ENCODE results near the gene RASAL2. TPM values are rescaled to one million over a fixed set of nuclear protein-coding genes. Genes with fewer than 3 reads are reported as not detected.

RASAL2 gene
- total RNA-seq, 1 experiment from 2014 or later: 31.6 TPM

DNA sequence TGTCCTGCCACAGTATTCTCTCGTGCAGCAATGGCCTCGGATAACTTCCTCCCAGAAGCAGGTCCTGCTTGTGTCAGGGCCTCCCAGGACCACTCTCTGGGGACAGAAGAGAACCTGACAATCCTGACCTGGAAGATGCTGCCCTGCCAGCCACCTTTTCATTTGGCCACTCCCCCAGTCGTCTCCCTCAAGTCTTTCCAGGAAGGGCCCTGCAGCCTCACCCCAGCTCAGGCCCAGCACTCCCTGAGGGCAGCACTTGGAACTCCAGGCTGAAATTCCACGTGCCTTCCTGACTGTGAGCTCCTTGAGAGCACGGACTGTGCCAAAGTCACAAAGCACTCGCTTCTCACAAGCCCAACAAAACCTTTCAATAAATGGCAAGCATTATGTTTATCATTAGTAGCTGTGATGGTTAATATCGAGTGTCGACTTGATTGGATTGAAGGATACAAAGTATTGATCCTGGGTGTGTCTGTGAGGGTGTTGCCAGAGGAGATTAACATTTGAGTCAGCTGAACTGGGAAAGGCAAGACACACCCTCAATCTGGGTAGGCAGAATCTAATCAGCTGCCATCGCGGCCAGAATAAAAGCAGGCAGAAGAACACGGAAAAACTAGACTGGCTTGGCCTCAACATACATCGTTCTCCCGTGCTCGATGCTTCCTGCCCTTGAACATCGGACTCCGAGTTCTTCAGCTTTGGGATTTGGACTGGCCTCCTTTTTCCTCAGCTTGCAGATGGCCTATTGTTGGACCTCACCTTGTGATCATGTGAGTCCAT is 405.2 kb downstream of the RASAL2 start:
- Histone ChIP-seq H3K27ac (ENCODE audit: low read length) (no peak overlapping the region), H3K27me3 (ENCODE audit: control insufficient read depth, insufficient read depth, low read length) (no peaks in the 10 kb centered on the region), H3K9me3 (ENCODE audit: control insufficient read depth, insufficient read depth, low read depth, low read length) (no peaks in the 10 kb centered on the region), H3K4me1 (ENCODE audit: control insufficient read depth, insufficient read depth, low read length) (no peaks in the 10 kb centered on the region), H3K4me3 (ENCODE audit: low read depth in 2 of 2, low read length in 2 of 2) (no peak overlapping the region), H3K36me3 (ENCODE audit: control insufficient read depth, insufficient read depth, low read length) (no peaks in the 10 kb centered on the region)
- TF ChIP-seq, protein P1, sequence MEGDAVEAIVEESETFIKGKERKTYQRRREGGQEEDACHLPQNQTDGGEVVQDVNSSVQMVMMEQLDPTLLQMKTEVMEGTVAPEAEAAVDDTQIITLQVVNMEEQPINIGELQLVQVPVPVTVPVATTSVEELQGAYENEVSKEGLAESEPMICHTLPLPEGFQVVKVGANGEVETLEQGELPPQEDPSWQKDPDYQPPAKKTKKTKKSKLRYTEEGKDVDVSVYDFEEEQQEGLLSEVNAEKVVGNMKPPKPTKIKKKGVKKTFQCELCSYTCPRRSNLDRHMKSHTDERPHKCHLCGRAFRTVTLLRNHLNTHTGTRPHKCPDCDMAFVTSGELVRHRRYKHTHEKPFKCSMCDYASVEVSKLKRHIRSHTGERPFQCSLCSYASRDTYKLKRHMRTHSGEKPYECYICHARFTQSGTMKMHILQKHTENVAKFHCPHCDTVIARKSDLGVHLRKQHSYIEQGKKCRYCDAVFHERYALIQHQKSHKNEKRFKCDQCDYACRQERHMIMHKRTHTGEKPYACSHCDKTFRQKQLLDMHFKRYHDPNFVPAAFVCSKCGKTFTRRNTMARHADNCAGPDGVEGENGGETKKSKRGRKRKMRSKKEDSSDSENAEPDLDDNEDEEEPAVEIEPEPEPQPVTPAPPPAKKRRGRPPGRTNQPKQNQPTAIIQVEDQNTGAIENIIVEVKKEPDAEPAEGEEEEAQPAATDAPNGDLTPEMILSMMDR (IDR thresholded peaks at IDR 0.05): no peak
- TF ChIP-seq, protein P2, sequence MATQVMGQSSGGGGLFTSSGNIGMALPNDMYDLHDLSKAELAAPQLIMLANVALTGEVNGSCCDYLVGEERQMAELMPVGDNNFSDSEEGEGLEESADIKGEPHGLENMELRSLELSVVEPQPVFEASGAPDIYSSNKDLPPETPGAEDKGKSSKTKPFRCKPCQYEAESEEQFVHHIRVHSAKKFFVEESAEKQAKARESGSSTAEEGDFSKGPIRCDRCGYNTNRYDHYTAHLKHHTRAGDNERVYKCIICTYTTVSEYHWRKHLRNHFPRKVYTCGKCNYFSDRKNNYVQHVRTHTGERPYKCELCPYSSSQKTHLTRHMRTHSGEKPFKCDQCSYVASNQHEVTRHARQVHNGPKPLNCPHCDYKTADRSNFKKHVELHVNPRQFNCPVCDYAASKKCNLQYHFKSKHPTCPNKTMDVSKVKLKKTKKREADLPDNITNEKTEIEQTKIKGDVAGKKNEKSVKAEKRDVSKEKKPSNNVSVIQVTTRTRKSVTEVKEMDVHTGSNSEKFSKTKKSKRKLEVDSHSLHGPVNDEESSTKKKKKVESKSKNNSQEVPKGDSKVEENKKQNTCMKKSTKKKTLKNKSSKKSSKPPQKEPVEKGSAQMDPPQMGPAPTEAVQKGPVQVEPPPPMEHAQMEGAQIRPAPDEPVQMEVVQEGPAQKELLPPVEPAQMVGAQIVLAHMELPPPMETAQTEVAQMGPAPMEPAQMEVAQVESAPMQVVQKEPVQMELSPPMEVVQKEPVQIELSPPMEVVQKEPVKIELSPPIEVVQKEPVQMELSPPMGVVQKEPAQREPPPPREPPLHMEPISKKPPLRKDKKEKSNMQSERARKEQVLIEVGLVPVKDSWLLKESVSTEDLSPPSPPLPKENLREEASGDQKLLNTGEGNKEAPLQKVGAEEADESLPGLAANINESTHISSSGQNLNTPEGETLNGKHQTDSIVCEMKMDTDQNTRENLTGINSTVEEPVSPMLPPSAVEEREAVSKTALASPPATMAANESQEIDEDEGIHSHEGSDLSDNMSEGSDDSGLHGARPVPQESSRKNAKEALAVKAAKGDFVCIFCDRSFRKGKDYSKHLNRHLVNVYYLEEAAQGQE (IDR thresholded peaks at IDR 0.05; ENCODE audit: insufficient read depth in 1 of 2, low read depth in 2 of 2, low read length in 1 of 2): no peak
- TF ChIP-seq POLR2AphosphoS5 (IDR thresholded peaks at IDR 0.05; ENCODE audit: low read depth, low read length): no peak
- no peak for TF ChIP-seq TCF7L2 (IDR thresholded peaks at IDR 0.05; ENCODE audit: low read depth, low read length)
- TF ChIP-seq SIN3A (IDR thresholded peaks at IDR 0.05; ENCODE audit: borderline replicate concordance, insufficient read depth, low read depth, low read length): no peak
- DNase-seq (ENCODE audit: low read depth, low spot score) (no peak), ATAC-seq (no peak)
- POLR2A ChIA-PET: no interaction called here
- intact Hi-C loops (cut with micrococcal nuclease; ENCODE audit: unreplicated experiment): no loop called here
- in situ Hi-C loops (cut with HindIII; ENCODE audit: low pct_unique_long_range_greater_than_20kb, low sequenced_read_pairs): no loop called here
- CTCF ChIA-PET: no interaction called here
- no TSS peak for BruUV-seq (replicated peaks)

DNA sequence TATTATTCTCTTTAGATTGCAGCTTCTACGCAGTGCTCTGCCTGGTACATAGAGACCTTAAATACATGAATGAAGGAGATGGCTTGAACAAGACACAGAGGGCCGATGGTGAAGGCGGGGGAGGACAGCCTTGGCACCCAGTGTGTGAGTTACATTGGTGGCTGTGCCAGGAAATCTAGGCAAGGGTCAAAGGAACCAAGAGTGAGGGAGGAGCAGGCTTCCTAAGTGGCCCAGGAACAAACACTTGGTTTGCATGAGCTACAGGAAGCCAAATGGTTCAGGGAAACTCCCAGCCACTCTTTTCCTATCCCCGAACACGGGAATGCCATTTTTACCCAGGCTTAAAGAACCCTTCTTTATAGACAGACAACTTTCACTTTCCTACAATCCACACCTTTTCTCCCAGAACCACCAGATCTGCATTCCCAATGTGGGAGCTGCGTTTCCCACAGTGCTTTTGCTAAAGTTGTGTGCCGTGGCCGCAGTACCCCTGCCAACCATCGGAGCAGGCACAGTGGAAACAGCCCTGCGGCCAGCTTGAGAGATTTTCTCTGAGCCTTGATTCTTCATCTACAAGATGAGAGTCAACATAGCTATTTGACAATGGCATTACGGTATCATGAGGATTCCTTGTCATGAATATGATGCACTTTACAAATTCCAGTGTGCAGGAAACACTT is 406.3 kb downstream of the RASAL2 start:
- H3K4me3 ChIP-seq (ENCODE audit: low read depth in 2 of 2, low read length in 2 of 2): no peak overlapping the region
- no peaks in the 10 kb centered on the region for H3K4me1 ChIP-seq (ENCODE audit: control insufficient read depth, insufficient read depth, low read length)
- H3K27ac ChIP-seq (ENCODE audit: low read length): no peak overlapping the region
- ATAC-seq: no peak
- ChIA-PET POLR2A (interaction anchor here (0.7 kb wide), 1 partner anchor 407 kb away, joined by 3 read pairs; no protein-coding TSS in a partner anchor), CTCF (interaction anchor here (0.7 kb wide), 2 partner anchors 10 to 36 kb away, joined by 3 read pairs; no protein-coding TSS in a partner anchor)
- in situ Hi-C loops (cut with HindIII; ENCODE audit: low pct_unique_long_range_greater_than_20kb, low sequenced_read_pairs): no loop called here
- no peaks in the 10 kb centered on the region for H3K27me3 ChIP-seq (ENCODE audit: control insufficient read depth, insufficient read depth, low read length)
- BruUV-seq (replicated peaks): no TSS peak
- DNase-seq (ENCODE audit: low read depth, low spot score): no peak
- H3K36me3 ChIP-seq (ENCODE audit: control insufficient read depth, insufficient read depth, low read length): no peaks in the 10 kb centered on the region
- TF ChIP-seq TCF7L2 (IDR thresholded peaks at IDR 0.05; ENCODE audit: low read depth, low read length) (no peak), POLR2AphosphoS5 (IDR thresholded peaks at IDR 0.05; ENCODE audit: low read depth, low read length) (no peak), SIN3A (IDR thresholded peaks at IDR 0.05; ENCODE audit: borderline replicate concordance, insufficient read depth, low read depth, low read length) (no peak)
- TF ChIP-seq, protein P1 (IDR thresholded peaks at IDR 0.05): no peak
- TF ChIP-seq, protein P2 (IDR thresholded peaks at IDR 0.05; ENCODE audit: insufficient read depth in 1 of 2, low read depth in 2 of 2, low read length in 1 of 2): no peak
- no peaks in the 10 kb centered on the region for H3K9me3 ChIP-seq (ENCODE audit: control insufficient read depth, insufficient read depth, low read depth, low read length)
- intact Hi-C loops (cut with micrococcal nuclease; ENCODE audit: unreplicated experiment): no loop called here
